HG03039 (cell line): ENCODE data around the gene KCNJ16.
A peak's percentile ranks its signal among the peaks of the same experiment; 100 is the strongest.

ENCODE experiments used
- ATAC-seq: cut with Tn5 transposase; IDR thresholded peaks from one replicate; pipeline ENCODE4 v1.9.1; 2021; ENCODE audit warnings: mild to moderate bottlenecking, moderate library complexity; ENCODE audit not compliant: unreplicated experiment

KCNJ16 gene

GRCh38 chr17:70168044-70168976, 93.3 kb downstream of the KCNJ16 start:
- ATAC-seq, result no peak

GRCh38 chr17:70168977-70169708, 94.1 kb downstream of the KCNJ16 start, which contains the start of gene KCNJ2:
Gene KCNJ2 (plus strand): TSS chr17:70169532. CDS start chr17:70175040, 5,508 bp downstream.
- peak; percentile 98 for ATAC-seq

DNA sequence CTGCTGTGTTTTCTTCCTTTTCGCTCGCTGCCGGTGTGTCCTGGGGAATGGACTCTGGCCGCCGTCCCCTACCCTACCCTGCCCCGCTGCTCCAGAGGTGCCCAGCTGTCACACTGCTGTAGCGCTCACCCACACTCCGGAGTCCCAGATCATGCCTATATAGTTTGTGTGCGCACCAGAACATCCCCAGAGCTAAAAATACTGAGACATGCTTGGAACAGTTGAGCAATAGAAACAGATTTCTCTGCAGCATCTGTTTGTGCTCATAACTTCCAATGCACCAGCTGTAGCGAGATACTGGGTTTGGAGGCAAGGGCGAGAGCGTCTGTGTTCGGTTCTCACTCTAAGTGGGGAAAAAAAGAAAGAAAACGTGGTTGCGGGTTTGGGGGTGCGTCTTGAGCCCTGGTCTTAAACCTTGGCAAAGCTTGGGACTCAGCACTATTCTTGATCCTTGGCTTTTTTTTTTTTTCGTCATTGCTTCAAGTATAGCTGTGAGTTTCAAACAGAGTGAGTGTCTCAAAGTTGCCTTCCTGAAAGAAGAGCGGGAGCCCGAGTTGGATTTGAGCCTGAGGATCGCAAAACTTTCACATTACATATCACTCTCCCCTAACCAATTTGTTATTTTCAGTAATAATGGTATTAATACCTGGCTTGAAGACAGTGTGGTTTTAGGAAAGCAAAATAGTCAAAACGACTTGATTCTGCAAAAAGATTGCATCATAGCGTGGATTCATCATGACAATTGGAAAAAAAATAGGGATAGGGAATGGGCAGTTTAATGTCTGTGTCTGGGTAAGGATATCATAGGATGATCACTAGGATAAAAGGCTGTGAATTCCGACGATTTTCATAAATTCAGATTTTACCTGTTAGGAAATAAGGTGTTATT, 94.9 kb downstream of the KCNJ16 start:
- ATAC-seq, result no peak

DNA sequence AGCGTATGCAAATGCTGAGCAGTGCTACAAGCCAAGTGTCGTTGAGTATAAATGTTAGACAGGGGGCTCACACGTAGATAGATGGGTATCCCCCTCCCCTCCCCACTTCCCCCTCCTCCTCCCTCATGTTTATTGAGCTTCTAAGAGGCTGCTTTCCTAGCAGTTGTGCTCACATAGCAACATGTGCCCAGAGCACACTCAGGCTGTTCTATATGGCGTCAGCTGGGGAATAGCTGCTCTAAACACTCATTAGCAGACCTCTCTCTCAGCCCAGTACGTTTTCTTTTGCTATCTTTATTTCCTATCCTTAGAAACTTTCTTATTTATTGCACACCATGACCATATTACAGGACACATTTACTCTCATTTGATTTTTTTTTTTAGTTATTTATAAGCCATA, 96.1 kb downstream of the KCNJ16 start:
- no peak for ATAC-seq

DNA sequence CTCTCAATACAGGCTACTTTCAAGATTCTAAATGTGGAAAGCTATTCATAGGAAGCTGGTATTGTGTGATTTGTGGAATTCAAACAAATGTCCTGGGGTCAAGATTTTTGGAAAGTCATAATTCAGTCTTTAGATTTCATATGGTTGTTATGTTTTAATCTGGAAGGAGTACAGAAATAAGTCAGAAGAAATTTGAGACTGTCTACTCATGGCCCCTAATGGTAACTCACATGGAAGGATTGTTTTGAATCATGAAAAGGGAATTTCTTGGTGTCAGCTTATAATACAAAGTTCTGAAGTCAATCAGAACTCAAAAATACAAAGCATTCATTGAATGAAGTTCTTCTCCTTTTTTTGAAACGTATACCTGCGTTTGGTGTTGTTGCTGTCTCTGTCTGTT, 97.4 kb downstream of the KCNJ16 start:
- no peak for ATAC-seq

DNA sequence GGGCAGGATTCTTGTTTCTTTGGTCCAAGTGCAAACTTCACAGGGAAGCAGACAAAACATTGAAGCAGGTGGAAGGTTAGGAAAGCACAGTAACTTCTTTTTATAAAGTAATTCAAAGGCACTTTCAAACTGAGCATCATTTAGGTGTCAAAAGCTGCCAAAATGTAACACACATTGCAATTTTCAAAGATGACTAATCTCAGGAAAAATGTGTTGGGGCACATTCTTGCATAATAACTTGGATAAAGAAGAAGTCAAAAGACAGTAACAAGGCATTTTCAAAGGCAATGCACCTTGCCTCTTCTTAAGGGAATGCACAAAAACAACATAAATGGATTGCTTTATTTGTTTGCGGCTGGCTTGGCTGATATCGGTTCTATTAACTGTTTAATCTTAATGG, 97.9 kb downstream of the KCNJ16 start:
- ATAC-seq, result no peak

DNA sequence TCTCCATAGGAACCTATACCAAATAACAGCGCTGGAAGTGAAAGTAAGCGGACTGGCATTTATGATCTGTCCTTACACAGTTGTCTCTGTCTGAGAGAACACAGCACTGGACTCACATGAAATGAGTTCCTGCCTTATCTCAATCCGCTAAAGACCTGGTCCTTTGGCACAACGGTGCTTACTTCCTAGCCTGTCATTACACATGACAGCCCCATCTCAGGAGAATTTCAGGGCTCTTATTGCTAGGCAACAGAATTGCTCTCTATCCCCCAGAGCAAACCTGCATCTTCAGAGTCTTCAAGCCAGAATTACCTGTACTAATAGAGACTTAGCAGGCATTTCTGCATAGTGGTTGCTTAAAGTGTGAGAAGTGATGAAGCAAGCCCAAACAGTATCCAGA, 98.7 kb downstream of the KCNJ16 start:
- ATAC-seq, result no peak

GRCh38 chr17:70181376-70181775, 106.4 kb downstream of the KCNJ16 start:
- ATAC-seq, result no peak

DNA sequence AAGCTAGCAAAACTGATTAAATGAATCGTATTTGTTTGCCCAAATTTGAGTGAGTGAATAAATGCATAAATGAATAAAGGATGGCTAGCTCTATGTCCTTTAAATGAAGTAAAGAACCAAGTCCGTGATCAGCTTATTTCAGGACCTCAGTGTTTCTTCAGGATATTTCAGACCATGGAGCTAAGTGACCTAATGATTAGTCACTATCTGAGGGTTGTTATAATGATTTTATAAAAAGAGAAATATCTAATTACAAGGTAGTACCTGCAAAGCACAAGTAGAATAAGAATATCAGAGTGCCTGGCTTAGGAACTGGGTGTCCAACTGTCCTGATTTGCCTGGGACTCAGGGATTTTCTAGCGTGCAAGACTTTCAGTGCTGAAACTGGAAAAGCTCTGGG, 106.8 kb downstream of the KCNJ16 start:
- no peak for ATAC-seq

- no peak for ATAC-seq
Measured at GRCh38 chr17:70183508-70183907, 108.5 kb downstream of the KCNJ16 start.

DNA sequence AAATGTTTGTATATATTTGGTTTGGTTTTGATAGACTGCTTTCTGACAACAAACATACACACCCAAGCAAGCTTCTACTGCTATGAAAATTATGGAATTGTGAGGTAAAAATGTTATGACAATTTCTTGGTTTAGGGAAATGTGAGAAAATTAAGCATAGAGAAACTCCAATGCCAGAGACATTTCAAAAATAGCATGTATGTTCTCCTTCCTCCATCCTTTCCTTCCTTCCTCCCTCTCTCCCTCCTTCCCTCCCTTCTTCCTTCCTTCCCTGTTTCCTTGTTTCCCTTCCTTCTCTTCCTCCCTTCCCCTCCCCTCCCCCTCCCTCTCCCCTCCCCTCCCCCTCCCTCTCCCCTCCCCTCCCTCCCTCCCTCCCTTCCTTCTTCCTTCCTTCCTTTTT, 109.2 kb downstream of the KCNJ16 start:
- ATAC-seq, result no peak

GRCh38 chr17:70184770-70185169, 109.7 kb downstream of the KCNJ16 start:
- ATAC-seq, result no peak
